ENCODE results near the gene PKD1.
"Not testable (repeated sequence)": the region's sequence is repeated elsewhere in the genome, so short reads cannot be mapped to it uniquely, and the experiment has no call there.

GRCh38 chr16:2124694-2125444, 10.8 kb downstream of the PKD1 start:
- TF ChIP-seq CTCF (IDR thresholded peaks at IDR 0.05 in 2 of 3, conservative IDR thresholded peaks at IDR 0.05 in 1 of 3; ENCODE audit: borderline replicate concordance in 1 of 3, insufficient read depth in 1 of 3, low read depth in 2 of 3, low read length in 2 of 3); SP1 (IDR thresholded peaks at IDR 0.05; ENCODE audit: low read depth); POLR2A (IDR thresholded peaks at IDR 0.05; ENCODE audit: borderline replicate concordance, extremely low read depth, insufficient read depth, insufficient read length); EZH2 (IDR thresholded peaks at IDR 0.05); POLR2AphosphoS5 (IDR thresholded peaks at IDR 0.05; ENCODE audit: low read depth, low read length); ZBTB33 (IDR thresholded peaks at IDR 0.05; ENCODE audit: extremely low read depth, insufficient replicate concordance, low read length); FOSL1 (IDR thresholded peaks at IDR 0.05; ENCODE audit: low read depth); ELF1 (IDR thresholded peaks at IDR 0.05; ENCODE audit: borderline replicate concordance, low read depth): not testable (repeated sequence)

Data from HCT116 (cell line).